ENCODE results near the gene CAPN5. TPM values are rescaled to one million over a fixed set of nuclear protein-coding genes. Genes with fewer than 3 reads are reported as not detected.
A peak's percentile ranks its signal among the peaks of the same experiment; 100 is the strongest.

The CAPN5 gene
- total and polyA plus RNA-seq, 2 donors: 1.5 to 3.0 TPM

GRCh38 chr11:77090046-77090372 lies 23.2 kb downstream of the CAPN5 start:
- H3K36me3 ChIP-seq (ENCODE audit: control insufficient read depth in 2 of 2, insufficient read depth in 2 of 2, low read length in 1 of 2): no peaks in the 10 kb centered on the region
- no peaks in the 10 kb centered on the region for H3K27me3 ChIP-seq (ENCODE audit: control insufficient read depth in 2 of 2, insufficient read depth in 1 of 2, low read length in 1 of 2)
- no peaks in the 10 kb centered on the region for H3K9me3 ChIP-seq (ENCODE audit: control insufficient read depth in 2 of 2, insufficient read depth in 1 of 2, low read length in 1 of 2)
- 98% methylated on average over 4 of the region's 4 CpGs for WGBS
- no peaks in the 10 kb centered on the region for H3K4me1 ChIP-seq (ENCODE audit: control insufficient read depth in 2 of 2, insufficient read depth in 2 of 2, low read length in 2 of 2)
- H3K4me3 ChIP-seq (ENCODE audit: low read length in 2 of 2): no peak overlapping the region
- no peak overlapping the region for H3K27ac ChIP-seq (ENCODE audit: low read depth in 1 of 2, low read length in 1 of 2)
- DNase-seq (ENCODE audit: low read depth in 6 of 9, low spot score in 9 of 9): no peak

GRCh38 chr11:77090373-77091111 lies 23.8 kb downstream of the CAPN5 start:
- H3K9me3 ChIP-seq (ENCODE audit: control insufficient read depth in 2 of 2, insufficient read depth in 1 of 2, low read length in 1 of 2): no peaks in the 10 kb centered on the region
- H3K4me3 ChIP-seq (ENCODE audit: low read length in 2 of 2): no peak overlapping the region
- no peaks in the 10 kb centered on the region for H3K36me3 ChIP-seq (ENCODE audit: control insufficient read depth in 2 of 2, insufficient read depth in 2 of 2, low read length in 1 of 2)
- no peaks in the 10 kb centered on the region for H3K27me3 ChIP-seq (ENCODE audit: control insufficient read depth in 2 of 2, insufficient read depth in 1 of 2, low read length in 1 of 2)
- H3K4me1 ChIP-seq (ENCODE audit: control insufficient read depth in 2 of 2, insufficient read depth in 2 of 2, low read length in 2 of 2): no peaks in the 10 kb centered on the region
- H3K27ac ChIP-seq (ENCODE audit: low read depth in 1 of 2, low read length in 1 of 2): no peak overlapping the region
- DNase-seq (ENCODE audit: low read depth in 6 of 9, low spot score in 9 of 9): no peak
- 68% methylated on average over 13 of the region's 13 CpGs for WGBS

- Histone ChIP-seq H3K4me1 (ENCODE audit: control insufficient read depth in 2 of 2, insufficient read depth in 2 of 2, low read length in 2 of 2) (no peaks in the 10 kb centered on the region), H3K9me3 (ENCODE audit: control insufficient read depth in 2 of 2, insufficient read depth in 1 of 2, low read length in 1 of 2) (no peaks in the 10 kb centered on the region), H3K4me3 (ENCODE audit: low read length in 2 of 2) (no peak overlapping the region), H3K36me3 (ENCODE audit: control insufficient read depth in 2 of 2, insufficient read depth in 2 of 2, low read length in 1 of 2) (no peaks in the 10 kb centered on the region), H3K27me3 (ENCODE audit: control insufficient read depth in 2 of 2, insufficient read depth in 1 of 2, low read length in 1 of 2) (no peaks in the 10 kb centered on the region), H3K27ac (ENCODE audit: low read depth in 1 of 2, low read length in 1 of 2) (no peak overlapping the region)
- peak in 8 of 9 donors; percentile 49 to 84 (median 65) for DNase-seq (ENCODE audit: low read depth in 6 of 9, low spot score in 9 of 9)
- WGBS: 40% methylated on average over 9 of the region's 9 CpGs
Observed at GRCh38 chr11:77091146-77091940, 24.6 kb downstream of the CAPN5 start.

GRCh38 chr11:77092382-77092781 lies 25.6 kb downstream of the CAPN5 start:
- Histone ChIP-seq H3K9me3 (ENCODE audit: control insufficient read depth in 2 of 2, insufficient read depth in 1 of 2, low read length in 1 of 2) (no peaks in the 10 kb centered on the region), H3K4me3 (ENCODE audit: low read length in 2 of 2) (no peak overlapping the region), H3K4me1 (ENCODE audit: control insufficient read depth in 2 of 2, insufficient read depth in 2 of 2, low read length in 2 of 2) (no peaks in the 10 kb centered on the region), H3K27me3 (ENCODE audit: control insufficient read depth in 2 of 2, insufficient read depth in 1 of 2, low read length in 1 of 2) (no peaks in the 10 kb centered on the region), H3K27ac (ENCODE audit: low read depth in 1 of 2, low read length in 1 of 2) (no peak overlapping the region), H3K36me3 (ENCODE audit: control insufficient read depth in 2 of 2, insufficient read depth in 2 of 2, low read length in 1 of 2) (no peaks in the 10 kb centered on the region)
- WGBS: 84% methylated on average over 7 of the region's 7 CpGs
- DNase-seq (ENCODE audit: low read depth in 6 of 9, low spot score in 9 of 9): no peak

- DNase-seq (ENCODE audit: low read depth in 6 of 9, low spot score in 9 of 9): no peak
- Histone ChIP-seq H3K9me3 (ENCODE audit: control insufficient read depth in 2 of 2, insufficient read depth in 1 of 2, low read length in 1 of 2) (no peaks in the 10 kb centered on the region), H3K4me3 (ENCODE audit: low read length in 2 of 2) (no peak overlapping the region), H3K4me1 (ENCODE audit: control insufficient read depth in 2 of 2, insufficient read depth in 2 of 2, low read length in 2 of 2) (no peaks in the 10 kb centered on the region), H3K36me3 (ENCODE audit: control insufficient read depth in 2 of 2, insufficient read depth in 2 of 2, low read length in 1 of 2) (no peaks in the 10 kb centered on the region), H3K27ac (ENCODE audit: low read depth in 1 of 2, low read length in 1 of 2) (no peak overlapping the region), H3K27me3 (ENCODE audit: control insufficient read depth in 2 of 2, insufficient read depth in 1 of 2, low read length in 1 of 2) (no peaks in the 10 kb centered on the region)
- 92% methylated on average over 33 of the region's 33 CpGs for WGBS
Observed at GRCh38 chr11:77093056-77093891, 26.5 kb downstream of the CAPN5 start.

- DNase-seq (ENCODE audit: low read depth in 6 of 9, low spot score in 9 of 9): no peak
- Histone ChIP-seq H3K36me3 (ENCODE audit: control insufficient read depth in 2 of 2, insufficient read depth in 2 of 2, low read length in 1 of 2) (no peaks in the 10 kb centered on the region), H3K27me3 (ENCODE audit: control insufficient read depth in 2 of 2, insufficient read depth in 1 of 2, low read length in 1 of 2) (no peaks in the 10 kb centered on the region), H3K4me1 (ENCODE audit: control insufficient read depth in 2 of 2, insufficient read depth in 2 of 2, low read length in 2 of 2) (no peaks in the 10 kb centered on the region), H3K4me3 (ENCODE audit: low read length in 2 of 2) (no peak overlapping the region), H3K27ac (ENCODE audit: low read depth in 1 of 2, low read length in 1 of 2) (no peak overlapping the region), H3K9me3 (ENCODE audit: control insufficient read depth in 2 of 2, insufficient read depth in 1 of 2, low read length in 1 of 2) (no peaks in the 10 kb centered on the region)
- WGBS: 96% methylated on average over 6 of the region's 6 CpGs
Observed at GRCh38 chr11:77093987-77094840, 27.4 kb downstream of the CAPN5 start.

GRCh38 chr11:77094841-77095365 lies 28.1 kb downstream of the CAPN5 start:
- H3K9me3 ChIP-seq (ENCODE audit: control insufficient read depth in 2 of 2, insufficient read depth in 1 of 2, low read length in 1 of 2): no peaks in the 10 kb centered on the region
- H3K27ac ChIP-seq (ENCODE audit: low read depth in 1 of 2, low read length in 1 of 2): no peak overlapping the region
- H3K4me3 ChIP-seq (ENCODE audit: low read length in 2 of 2): no peak overlapping the region
- no peaks in the 10 kb centered on the region for H3K27me3 ChIP-seq (ENCODE audit: control insufficient read depth in 2 of 2, insufficient read depth in 1 of 2, low read length in 1 of 2)
- no peak for DNase-seq (ENCODE audit: low read depth in 6 of 9, low spot score in 9 of 9)
- 98% methylated on average over 7 of the region's 7 CpGs for WGBS
- no peaks in the 10 kb centered on the region for H3K4me1 ChIP-seq (ENCODE audit: control insufficient read depth in 2 of 2, insufficient read depth in 2 of 2, low read length in 2 of 2)
- H3K36me3 ChIP-seq (ENCODE audit: control insufficient read depth in 2 of 2, insufficient read depth in 2 of 2, low read length in 1 of 2): no peaks in the 10 kb centered on the region

GRCh38 chr11:77095551-77096490 lies 29.1 kb downstream of the CAPN5 start:
- Histone ChIP-seq H3K4me1 (ENCODE audit: control insufficient read depth in 2 of 2, insufficient read depth in 2 of 2, low read length in 2 of 2) (no peaks in the 10 kb centered on the region), H3K27ac (ENCODE audit: low read depth in 1 of 2, low read length in 1 of 2) (no peak overlapping the region), H3K27me3 (ENCODE audit: control insufficient read depth in 2 of 2, insufficient read depth in 1 of 2, low read length in 1 of 2) (no peaks in the 10 kb centered on the region), H3K36me3 (ENCODE audit: control insufficient read depth in 2 of 2, insufficient read depth in 2 of 2, low read length in 1 of 2) (no peaks in the 10 kb centered on the region), H3K9me3 (ENCODE audit: control insufficient read depth in 2 of 2, insufficient read depth in 1 of 2, low read length in 1 of 2) (no peaks in the 10 kb centered on the region), H3K4me3 (ENCODE audit: low read length in 2 of 2) (no peak overlapping the region)
- 96% methylated on average over 21 of the region's 21 CpGs for WGBS
- DNase-seq (ENCODE audit: low read depth in 6 of 9, low spot score in 9 of 9): no peak

Data from thymus (tissue), 11 donors.